Measurements from ENCODE around the gene KRTAP4-3.

GRCh38 chr17:41121742-41122141 lies 46.3 kb downstream of the KRTAP4-3 start:
- TF ChIP-seq EZH2 (IDR thresholded peaks at IDR 0.05; ENCODE audit: borderline replicate concordance, low read length) (no peak), CTCF (IDR thresholded peaks at IDR 0.05; ENCODE audit: low read length) (no peak)

All from OCI-LY1 (cell line).